Neuronal stem cell (in vitro differentiated cells): Measurements from ENCODE around the gene CCT6A.

ENCODE experiments used
- DNase-seq: peaks from one replicate; pipeline ENCODE4 v3.0.0-alpha.2; 2013; ENCODE audit warnings: low spot score
- H2AFZ ChIP-seq: one replicate; pipeline ENCODE4 v1.6.1; 2013; ENCODE audit warnings: mild to moderate bottlenecking, low read length, inconsistent platforms
- H2AK5ac ChIP-seq: 2 replicates; pipeline ENCODE4 v1.6.1; 2013; ENCODE audit warnings: low read depth, mild to moderate bottlenecking, inconsistent platforms, low read length, moderate library complexity, mixed read lengths
- H2BK120ac ChIP-seq: 2 replicates; pipeline ENCODE4 v1.6.1; 2013; ENCODE audit warnings: low read depth, mild to moderate bottlenecking, inconsistent platforms, low read length, moderate library complexity, mixed read lengths
- H2BK12ac ChIP-seq: one replicate; pipeline ENCODE4 v1.6.1; 2013; ENCODE audit warnings: low read length, inconsistent platforms
- H2BK15ac ChIP-seq: 2 replicates; pipeline ENCODE4 v1.6.1; 2013; ENCODE audit warnings: mild to moderate bottlenecking, low read length, inconsistent platforms, mixed read lengths
- H2BK5ac ChIP-seq: one replicate; pipeline ENCODE4 v1.6.1; 2013; ENCODE audit warnings: inconsistent platforms, mild to moderate bottlenecking, low read length, moderate library complexity
- H3K14ac ChIP-seq: one replicate; pipeline ENCODE4 v1.6.1; 2013; ENCODE audit warnings: low read length, inconsistent platforms
- H3K18ac ChIP-seq: 2 replicates; pipeline ENCODE4 v1.6.1; 2013; ENCODE audit warnings: low read length, inconsistent platforms
- H3K23ac ChIP-seq: 2 replicates; pipeline ENCODE4 v1.6.1; 2013; ENCODE audit warnings: low read depth, mild to moderate bottlenecking, mixed read lengths, low read length, inconsistent platforms; ENCODE audit not compliant: poor library complexity
- H3K27ac ChIP-seq: replicated peaks from 3 replicates; pipeline ENCODE4 v1.5.1; 2013; ENCODE audit warnings: low read length, inconsistent platforms
- H3K27me3 ChIP-seq, 3 experiments: 2 replicates each; pipeline ENCODE4 v1.6.1; 2013; ENCODE audit warnings: low read length in 3 of 3, mild to moderate bottlenecking in 2 of 3, inconsistent platforms in 1 of 3, low read depth in 1 of 3, mixed read lengths in 1 of 3, moderate library complexity in 1 of 3; ENCODE audit not compliant: control insufficient read depth in 3 of 3, insufficient read depth in 3 of 3
- H3K36me3 ChIP-seq, 2 donors: replicated peaks in 1 of 2; 2 replicates each; pipeline ENCODE4 v1.6.1; 2013; ENCODE audit warnings: low read length in 2 of 2; ENCODE audit not compliant: control insufficient read depth in 2 of 2, insufficient read depth in 2 of 2
- H3K4ac ChIP-seq: 2 replicates; pipeline ENCODE4 v1.6.1; 2013; ENCODE audit warnings: inconsistent platforms, mild to moderate bottlenecking, low read length, moderate library complexity
- H3K4me1 ChIP-seq, 2 donors: 1 replicate in 1 of 2; 2 replicates in 1 of 2; pipeline ENCODE4 v1.6.1; 2013; ENCODE audit warnings: low read length in 2 of 2, low read depth in 1 of 2; ENCODE audit not compliant: control insufficient read depth in 2 of 2, insufficient read depth in 1 of 2
- H3K4me2 ChIP-seq: one replicate; pipeline ENCODE4 v1.6.1; 2013; ENCODE audit warnings: mild to moderate bottlenecking, low read length, inconsistent platforms; ENCODE audit not compliant: insufficient read depth, poor library complexity, severe bottlenecking
- H3K4me3 ChIP-seq, 2 donors: 2 replicates each; pipeline ENCODE4 v1.5.1; 2013; ENCODE audit warnings: low read length in 2 of 2, mild to moderate bottlenecking in 2 of 2, inconsistent platforms in 1 of 2, moderate library complexity in 1 of 2
- H3K79me1 ChIP-seq: one replicate; pipeline ENCODE4 v1.6.1; 2013; ENCODE audit warnings: low read depth, mild to moderate bottlenecking, inconsistent platforms, low read length, moderate library complexity
- H3K9ac ChIP-seq: one replicate; pipeline ENCODE4 v1.6.1; 2013; ENCODE audit warnings: mild to moderate bottlenecking, low read depth, low read length, inconsistent platforms; ENCODE audit not compliant: poor library complexity
- H3K9me3 ChIP-seq, 2 donors: replicated peaks in 1 of 2; 2 replicates each; pipeline versions ENCODE3 to v1.6.1; 2013; ENCODE audit warnings: low read length in 2 of 2, mild to moderate bottlenecking in 2 of 2, inconsistent platforms in 1 of 2, low read depth in 1 of 2, mixed read lengths in 1 of 2, moderate library complexity in 1 of 2; ENCODE audit not compliant: control insufficient read depth in 2 of 2, insufficient read depth in 1 of 2
- H4K8ac ChIP-seq: one replicate; pipeline ENCODE4 v1.6.1; 2013; ENCODE audit warnings: low read depth, mild to moderate bottlenecking, inconsistent platforms, low read length, moderate library complexity
- H4K91ac ChIP-seq: one replicate; pipeline ENCODE4 v1.6.1; 2013; ENCODE audit warnings: low read length, low read depth, mild to moderate bottlenecking, inconsistent platforms; ENCODE audit not compliant: poor library complexity
- whole genome bisulfite sequencing, 2 donors: extraction: QIAGEN DNeasy Blood & Tissue Kit; methylation state at CpG; one replicate each; pipeline ENCODE4 v1.1.7; 2013; ENCODE audit warnings: missing lambda C conversion rate in 2 of 2, mixed read lengths in 1 of 2; ENCODE audit not compliant: insufficient read length in 2 of 2, insufficient replicate concordance in 1 of 2; ENCODE audit errors: extremely low coverage in 2 of 2; 5-methylcytosine and 5-hydroxymethylcytosine counted together

Gene CCT6A

GRCh38 chr7:56023500-56023899 is 28.1 kb upstream of the CCT6A start:
- no peak overlapping the region for H2BK12ac ChIP-seq
- H2AFZ ChIP-seq = no peak overlapping the region
- H4K8ac ChIP-seq = no peak overlapping the region
- H3K14ac ChIP-seq = no peak overlapping the region
- no peak overlapping the region for H3K18ac ChIP-seq
- no peak overlapping the region for H4K91ac ChIP-seq
- H3K4ac ChIP-seq = no peak overlapping the region
- no peaks in the 10 kb centered on the region for H3K27me3 ChIP-seq
- no peaks in the 10 kb centered on the region for H3K79me1 ChIP-seq
- no peak overlapping the region for H2BK120ac ChIP-seq
- peaks cover 14 to 85% of the 10 kb centered on the region in 2 donors for H3K36me3 ChIP-seq
- H2BK5ac ChIP-seq = no peak overlapping the region
- DNase-seq = no peak
- no peak overlapping the region for H2AK5ac ChIP-seq
- H2BK15ac ChIP-seq = no peak overlapping the region
- H3K23ac ChIP-seq = no peak overlapping the region
- H3K4me1 ChIP-seq = no peaks in the 10 kb centered on the region
- H3K4me3 ChIP-seq = no peak overlapping the region
- H3K9me3 ChIP-seq = no peaks in the 10 kb centered on the region
- H3K27ac ChIP-seq = no peak overlapping the region
- H3K9ac ChIP-seq = no peak overlapping the region
- H3K4me2 ChIP-seq = no peak overlapping the region

- Histone ChIP-seq H3K18ac (no peak overlapping the region), H3K9me3 (no peaks in the 10 kb centered on the region), H3K4me1 (no peaks in the 10 kb centered on the region), H3K4me3 (no peak overlapping the region), H2BK15ac (no peak overlapping the region), H2AK5ac (no peak overlapping the region), H3K36me3 (peaks cover 13 to 77% of the 10 kb centered on the region in 2 donors), H3K4me2 (no peak overlapping the region), H3K4ac (no peak overlapping the region), H3K27ac (no peak overlapping the region), H3K79me1 (no peaks in the 10 kb centered on the region), H2AFZ (no peak overlapping the region), H3K27me3 (no peaks in the 10 kb centered on the region), H3K14ac (no peak overlapping the region), H2BK5ac (no peak overlapping the region), H2BK12ac (no peak overlapping the region), H4K8ac (no peak overlapping the region), H4K91ac (no peak overlapping the region), H3K9ac (no peak overlapping the region), H3K23ac (no peak overlapping the region), H2BK120ac (no peak overlapping the region)
- DNase-seq = no peak
- WGBS, 2 donors = no CpG with 5 or more reads among the region's 2 CpGs
These were observed 25.0 kb upstream of the CCT6A start for GRCh38 chr7:56026538-56026937.

- Histone ChIP-seq H2BK12ac (no peak overlapping the region), H3K4me2 (no peak overlapping the region), H3K27me3 (no peaks in the 10 kb centered on the region), H3K18ac (no peak overlapping the region), H3K4me1 (no peaks in the 10 kb centered on the region), H3K23ac (no peak overlapping the region), H4K91ac (no peak overlapping the region), H3K9me3 (no peaks in the 10 kb centered on the region), H3K14ac (no peak overlapping the region), H4K8ac (no peak overlapping the region), H3K9ac (no peak overlapping the region), H3K27ac (no peak overlapping the region), H2AFZ (no peak overlapping the region), H2BK15ac (no peak overlapping the region), H2BK120ac (no peak overlapping the region), H3K36me3 (peaks cover 12 to 70% of the 10 kb centered on the region in 2 donors), H3K79me1 (no peaks in the 10 kb centered on the region), H3K4me3 (no peak overlapping the region), H2BK5ac (no peak overlapping the region), H3K4ac (no peak overlapping the region), H2AK5ac (no peak overlapping the region)
- no CpG with 5 or more reads among the region's 9 CpGs for WGBS, 2 donors
- DNase-seq = no peak
These were observed 22.5 kb upstream of the CCT6A start for GRCh38 chr7:56028942-56029630.

GRCh38 chr7:56030340-56030739 is 21.2 kb upstream of the CCT6A start:
- Histone ChIP-seq H2AFZ (no peak overlapping the region), H2BK15ac (no peak overlapping the region), H3K23ac (no peak overlapping the region), H3K36me3 (peaks cover 10 to 60% of the 10 kb centered on the region in 2 donors), H3K9ac (no peak overlapping the region), H2BK120ac (no peak overlapping the region), H2BK12ac (no peak overlapping the region), H3K14ac (no peak overlapping the region), H3K79me1 (no peaks in the 10 kb centered on the region), H3K18ac (no peak overlapping the region), H2BK5ac (no peak overlapping the region), H3K4me3 (no peak overlapping the region), H3K4me1 (no peaks in the 10 kb centered on the region), H3K27ac (no peak overlapping the region), H3K27me3 (no peaks in the 10 kb centered on the region), H4K8ac (no peak overlapping the region), H3K4me2 (no peak overlapping the region), H3K9me3 (no peaks in the 10 kb centered on the region), H4K91ac (no peak overlapping the region), H2AK5ac (no peak overlapping the region), H3K4ac (no peak overlapping the region)
- no peak for DNase-seq
- WGBS, 2 donors = no CpG with 5 or more reads among the region's 8 CpGs
